Panc1 (cell line): Measurements from ENCODE around the gene GTSF1L. TPM values are rescaled to one million over a fixed set of nuclear protein-coding genes. Genes with fewer than 3 reads are reported as not detected.

Source experiments
- ATAC-seq: fragments of 200-7000 bp; cut with Tn5 transposase; 2 replicates; pipeline ENCODE4 v1.9.1; 2020; ENCODE audit warnings: mild to moderate bottlenecking, moderate library complexity
- BruUV-seq: library from RNA; stranded (reverse); fragments of 400-500 nt; replicated peaks from 2 replicates; lab custom pipeline; 2021; lab: Mats Ljungman, UMichigan
- CTCF ChIA-PET: fragments of 300-600 bp; sonication (Branson Sonifier 250); formaldehyde crosslinking; loops from one replicate; lab custom pipeline; 2022; ENCODE audit warnings: antibody characterized with exemption; lab: Charles Lee
- POLR2A ChIA-PET: fragments of 300-600 bp; sonication (Branson Sonifier 250); formaldehyde crosslinking; loops from one replicate; lab custom pipeline; 2022; ENCODE audit warnings: antibody characterized with exemption; lab: Charles Lee
- DNase-seq: peaks from one replicate; pipeline ENCODE4 v3.0.0-alpha.2; 2010; ENCODE audit warnings: low read depth, low spot score
- H3K27ac ChIP-seq: 2 replicates; pipeline ENCODE4 v1.5.1; 2011; ENCODE audit warnings: mild to moderate bottlenecking, low read length, inconsistent platforms
- H3K27me3 ChIP-seq: fragments of 200-500 bp; sonication (Bioruptor generic); 2 replicates; pipeline ENCODE4 v1.6.0; 2014; ENCODE audit warnings: low read length, inconsistent platforms; ENCODE audit not compliant: control insufficient read depth, insufficient read depth
- H3K36me3 ChIP-seq: fragments of 200-500 bp; sonication (Bioruptor generic); 2 replicates; pipeline ENCODE4 v1.5.1; 2014; ENCODE audit warnings: inconsistent platforms, mild to moderate bottlenecking, low read length, moderate library complexity; ENCODE audit not compliant: control insufficient read depth, insufficient read depth
- H3K4me1 ChIP-seq: 2 replicates; pipeline ENCODE4 v1.5.1; 2011; ENCODE audit warnings: inconsistent platforms, mild to moderate bottlenecking, low read length, moderate library complexity; ENCODE audit not compliant: control insufficient read depth, insufficient read depth
- H3K4me3 ChIP-seq, 2 experiments: 2 replicates each; pipeline ENCODE4 v1.5.1; 2011 to 2012; ENCODE audit warnings: low read depth in 2 of 2, low read length in 2 of 2, mild to moderate bottlenecking in 2 of 2, inconsistent platforms in 1 of 2, moderate library complexity in 1 of 2
- H3K9me3 ChIP-seq: fragments of 200-500 bp; sonication (Bioruptor generic); 2 replicates; pipeline ENCODE4 v1.5.1; 2014; ENCODE audit warnings: low read depth, mild to moderate bottlenecking, inconsistent platforms, low read length, moderate library complexity; ENCODE audit not compliant: control insufficient read depth, insufficient read depth
- CTCF ChIP-seq: fragments of 450-650 bp; IDR thresholded peaks from 2 replicates; pipeline ENCODE4 v1.5.1; 2017; ENCODE audit warnings: mild to moderate bottlenecking
- POLR2AphosphoS5 ChIP-seq: IDR thresholded peaks from 2 replicates; pipeline ENCODE4 v1.6.1; 2012; ENCODE audit warnings: mild to moderate bottlenecking, low read depth, low read length, moderate library complexity
- REST ChIP-seq, 2 experiments: IDR thresholded peaks; 2 replicates each; pipeline ENCODE4 v1.6.1; 2011 to 2012; ENCODE audit warnings: low read depth in 2 of 2, control low read depth in 1 of 2, low read length in 1 of 2, mild to moderate bottlenecking in 1 of 2, moderate library complexity in 1 of 2; ENCODE audit not compliant: insufficient read depth in 1 of 2
- SIN3A ChIP-seq: IDR thresholded peaks from 2 replicates; pipeline ENCODE4 v1.6.1; 2012; ENCODE audit warnings: low read depth, mild to moderate bottlenecking, low read length, moderate library complexity, borderline replicate concordance; ENCODE audit not compliant: insufficient read depth
- TCF7L2 ChIP-seq: IDR thresholded peaks from 2 replicates; pipeline ENCODE4 v1.6.1; 2011; ENCODE audit warnings: mild to moderate bottlenecking, low read depth, low read length, inconsistent platforms
- in situ Hi-C: cut with HindIII; loops from 2 replicates; pipeline ENCODE4 v1.10.0; 2016; ENCODE audit warnings: low sequenced_read_pairs, low pct_unique_long_range_greater_than_20kb
- intact Hi-C: fragments of 100-400 bp; cut with micrococcal nuclease; formaldehyde crosslinking; loops from one replicate; pipeline ENCODE4 v1.10.0; 2022; ENCODE audit not compliant: unreplicated experiment
- total RNA-seq: library from RNA; stranded (reverse); gene quantifications from one replicate; pipeline ENCODE4 v1.2.1, GENCODE V29; 2021; ENCODE audit not compliant: unreplicated experiment

GTSF1L gene
- total RNA-seq, 1 experiment from 2014 or later = not detected

GRCh38 chr20:43716757-43717615 lies 9.8 kb downstream of the GTSF1L start:
- Histone ChIP-seq H3K4me1 (no peaks in the 10 kb centered on the region), H3K27me3 (no peaks in the 10 kb centered on the region), H3K27ac (no peak overlapping the region), H3K4me3 (no peak overlapping the region), H3K36me3 (no peaks in the 10 kb centered on the region), H3K9me3 (no peaks in the 10 kb centered on the region)
- intact Hi-C loops (no loop called here), in situ Hi-C loops (no loop called here)
- CTCF ChIA-PET = no interaction called here
- no peak for ATAC-seq
- DNase-seq = no peak
- BruUV-seq = no TSS peak
- POLR2A ChIA-PET = no interaction called here
- TF ChIP-seq SIN3A = no peak
- TF ChIP-seq TCF7L2 = no peak
- TF ChIP-seq POLR2AphosphoS5 = no peak
- no peak for TF ChIP-seq REST (IDR thresholded peaks at IDR 0.05; ENCODE audit: insufficient read depth in 1 of 2, low read depth in 2 of 2, low read length in 1 of 2)
- no peak for TF ChIP-seq CTCF

- ChIA-PET POLR2A (no interaction called here), CTCF (no interaction called here)
- intact Hi-C loops (no loop called here), in situ Hi-C loops (no loop called here)
- Histone ChIP-seq H3K4me1 (no peaks in the 10 kb centered on the region), H3K9me3 (no peaks in the 10 kb centered on the region), H3K27ac (no peak overlapping the region), H3K4me3 (no peak overlapping the region), H3K27me3 (no peaks in the 10 kb centered on the region), H3K36me3 (no peaks in the 10 kb centered on the region)
- ATAC-seq (no peak), DNase-seq (no peak)
- no TSS peak for BruUV-seq
- TF ChIP-seq TCF7L2 = no peak
- no peak for TF ChIP-seq POLR2AphosphoS5
- TF ChIP-seq CTCF = no peak
- no peak for TF ChIP-seq SIN3A
- TF ChIP-seq REST (IDR thresholded peaks at IDR 0.05; ENCODE audit: insufficient read depth in 1 of 2, low read depth in 2 of 2, low read length in 1 of 2) = no peak
Observed at GRCh38 chr20:43716123-43716522, 10.7 kb downstream of the GTSF1L start.
